ENCODE results near the gene SPINT2.

SPINT2 gene

GRCh38 chr19:38270587-38271167, 6.3 kb downstream of the SPINT2 start:
- no peak for DNase-seq

GRCh38 chr19:38273499-38273898, 9.1 kb downstream of the SPINT2 start:
- DNase-seq, result no peak

DNA sequence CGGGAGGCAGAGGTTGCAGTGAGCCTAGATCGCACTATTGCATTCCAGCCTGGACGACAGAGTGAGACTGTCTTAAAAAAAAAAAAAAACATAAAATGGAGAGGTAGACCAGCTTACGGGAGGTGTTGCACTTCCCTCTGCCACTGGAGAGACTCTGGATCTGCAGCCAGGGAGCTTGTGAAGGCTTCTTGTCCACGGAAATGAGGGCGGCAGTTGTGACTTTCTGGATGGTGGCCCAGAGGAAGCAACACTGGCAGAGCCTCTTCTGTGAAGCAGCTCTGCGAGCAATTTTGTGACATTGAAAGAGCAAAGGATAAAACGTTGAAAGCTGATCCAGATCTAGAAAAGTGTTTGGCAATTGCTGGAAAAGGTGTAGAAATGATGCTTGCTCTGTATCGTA, 10.4 kb downstream of the SPINT2 start:
- no peak for DNase-seq

- no peak for DNase-seq
Observed at GRCh38 chr19:38276942-38277517, 12.7 kb downstream of the SPINT2 start.

- DNase-seq, result no peak
Observed at GRCh38 chr19:38277549-38277948, 13.2 kb downstream of the SPINT2 start.

DNA sequence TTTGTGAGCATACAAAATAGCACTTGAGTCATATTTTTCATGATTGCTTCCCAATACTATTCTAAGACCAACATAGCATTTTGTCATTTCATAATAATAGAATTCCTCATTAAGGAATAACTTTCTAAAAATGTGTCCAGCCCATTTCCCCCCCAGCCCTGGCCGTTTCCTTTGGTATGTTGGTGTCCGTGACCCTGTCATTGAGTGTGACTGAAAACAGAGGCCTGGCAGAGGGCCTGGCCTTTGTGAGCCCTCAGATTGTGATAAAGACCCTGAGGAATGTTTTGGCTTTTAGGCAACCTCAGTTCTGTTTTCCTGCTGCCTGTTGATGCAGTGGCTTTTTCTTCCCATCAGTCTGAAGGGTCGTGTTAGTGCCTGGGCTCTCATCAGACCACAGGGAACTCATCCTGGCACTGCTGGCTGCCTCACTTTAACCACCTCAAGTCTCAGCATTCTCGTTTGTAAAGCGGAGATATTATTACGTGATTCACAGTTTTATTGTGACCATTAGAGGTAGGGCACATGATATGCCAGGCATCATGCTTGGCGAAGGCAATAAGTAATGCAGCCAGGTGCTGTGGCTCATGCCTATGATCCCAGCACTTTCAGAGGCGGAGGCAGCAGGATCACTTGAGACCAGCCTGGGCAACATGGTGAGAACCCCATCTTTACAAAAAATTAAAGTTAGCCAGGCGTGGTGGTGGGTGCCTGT, 13.8 kb downstream of the SPINT2 start:
- DNase-seq, result no peak

- no peak for DNase-seq
Observed at GRCh38 chr19:38278751-38279150, 14.4 kb downstream of the SPINT2 start.

DNA sequence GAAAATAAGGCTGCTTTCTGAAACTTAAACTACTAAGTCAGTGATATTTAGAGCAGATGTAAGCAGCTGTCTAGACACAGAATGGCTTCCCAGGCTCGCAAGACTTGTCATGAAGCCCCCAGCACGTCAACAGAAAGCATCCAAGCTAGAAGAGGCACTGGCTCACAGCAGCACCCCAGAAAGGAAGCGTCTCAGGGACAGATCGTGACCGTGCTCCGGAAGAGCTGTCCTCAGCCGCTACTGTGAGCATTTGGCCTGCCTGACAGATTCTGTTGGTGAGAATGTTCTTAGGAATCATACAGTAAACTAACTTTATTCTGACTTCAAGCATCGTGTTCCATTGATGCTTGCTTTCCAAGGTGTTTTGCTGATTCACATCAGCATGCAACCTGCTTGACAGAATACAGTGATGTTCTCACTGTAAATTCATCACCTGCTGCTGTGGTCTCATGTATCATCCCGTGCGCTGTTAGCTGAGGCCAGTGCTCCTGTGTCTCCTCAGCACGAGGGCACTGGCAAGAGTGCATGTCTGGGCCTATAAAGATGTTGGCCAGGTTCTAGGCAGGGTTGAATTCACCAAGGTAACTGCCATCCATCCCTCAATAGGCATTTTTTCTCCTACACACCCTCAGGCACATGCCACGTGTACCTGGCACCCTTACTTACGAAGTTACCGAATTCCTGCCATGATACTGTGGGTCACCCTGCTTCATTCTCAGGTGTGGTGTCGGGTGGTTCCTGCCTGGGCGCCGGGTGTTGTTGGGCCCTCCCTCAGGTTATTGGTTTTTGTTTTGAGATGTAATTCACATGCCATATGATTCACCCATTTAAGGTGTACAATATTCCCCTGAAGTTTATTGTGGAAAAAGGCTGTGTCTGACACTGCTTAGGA, 15.9 kb downstream of the SPINT2 start:
- DNase-seq, result no peak

- DNase-seq, result peak in 1 of 5 donors; percentile 18
Observed at GRCh38 chr19:38281811-38282566, 17.6 kb downstream of the SPINT2 start.

GRCh38 chr19:38283271-38283670, 18.9 kb downstream of the SPINT2 start:
- DNase-seq, result no peak

GRCh38 chr19:38284422-38284821, 20.0 kb downstream of the SPINT2 start:
- DNase-seq, result no peak

GRCh38 chr19:38285567-38285966, 21.2 kb downstream of the SPINT2 start:
- DNase-seq, result no peak

GRCh38 chr19:38287604-38288003, 23.2 kb downstream of the SPINT2 start:
- no peak for DNase-seq

- DNase-seq, result no peak
Observed at GRCh38 chr19:38288123-38288855, 23.9 kb downstream of the SPINT2 start.

DNA sequence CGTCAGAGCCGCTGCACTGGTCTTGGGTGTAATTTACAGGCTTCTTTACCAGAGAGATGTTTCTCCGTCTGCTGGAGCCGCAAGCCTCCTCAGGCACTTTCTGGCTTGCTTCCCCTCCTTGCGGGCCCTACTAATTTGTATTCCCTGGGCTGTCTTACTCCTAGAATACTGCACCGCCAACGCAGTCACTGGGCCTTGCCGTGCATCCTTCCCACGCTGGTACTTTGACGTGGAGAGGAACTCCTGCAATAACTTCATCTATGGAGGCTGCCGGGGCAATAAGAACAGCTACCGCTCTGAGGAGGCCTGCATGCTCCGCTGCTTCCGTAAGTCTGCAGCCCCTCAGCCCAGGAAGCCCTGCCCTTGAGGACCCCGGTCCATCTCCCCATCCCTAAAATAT, 25.6 kb downstream of the SPINT2 start:
- DNase-seq, result no peak

DNA sequence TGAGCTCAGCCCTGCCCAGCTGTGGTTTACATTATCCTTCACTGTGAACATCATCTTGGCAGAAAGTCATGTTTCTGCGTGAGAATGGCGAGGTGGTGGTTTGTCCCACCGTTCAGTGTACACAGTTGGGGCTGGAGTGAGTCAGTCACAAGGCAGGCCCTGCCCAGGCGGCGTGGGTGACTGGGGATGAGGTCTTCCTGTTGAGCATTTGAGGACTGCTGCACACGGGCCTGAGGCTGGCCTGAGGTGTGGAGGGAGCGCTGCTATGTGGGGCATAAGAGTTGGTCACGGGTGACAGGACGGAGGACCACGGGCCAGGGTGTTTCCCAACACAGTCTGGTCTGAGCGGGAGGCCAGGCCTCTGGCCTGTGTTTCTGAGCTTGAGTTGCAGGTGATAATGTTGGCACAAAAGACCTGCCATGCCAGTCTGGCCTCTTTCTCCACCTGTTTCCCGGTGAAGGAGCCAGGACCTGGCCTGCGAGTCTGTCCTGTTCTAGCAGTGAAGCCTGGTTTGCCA, 26.3 kb downstream of the SPINT2 start:
- DNase-seq, result no peak

- DNase-seq, result no peak
Observed at GRCh38 chr19:38291855-38292254, 27.5 kb downstream of the SPINT2 start.

GRCh38 chr19:38293281-38293680, 28.9 kb downstream of the SPINT2 start:
- DNase-seq, result no peak

DNA sequence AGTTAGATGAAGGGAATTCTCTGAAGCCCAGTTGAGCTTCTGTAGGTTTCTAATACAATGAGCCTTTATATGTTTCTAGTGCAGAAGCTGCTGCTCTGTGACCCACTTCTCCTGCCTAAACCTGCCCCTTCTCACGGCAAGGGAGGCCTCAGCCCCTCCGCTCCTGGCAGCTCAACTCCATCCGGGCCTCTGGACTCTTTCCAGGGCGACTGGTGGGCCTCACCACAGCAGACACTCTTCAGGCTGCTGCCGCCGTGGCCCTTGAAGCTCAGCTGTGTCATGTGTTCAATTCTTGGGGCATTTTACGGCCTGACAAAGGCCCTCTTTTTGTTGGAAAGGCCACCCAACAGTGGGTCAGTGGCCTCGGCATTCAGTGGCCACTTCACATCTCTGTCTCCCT, 29.7 kb downstream of the SPINT2 start:
- no peak for DNase-seq

GRCh38 chr19:38298821-38299680, 34.7 kb downstream of the SPINT2 start:
- no peak for DNase-seq

Measured in T-helper 1 cell (primary cell).